Astrocyte of the spinal cord (primary cell): ENCODE measurements around the gene SPEG.
"Not testable (repeated sequence)": the region's sequence is repeated elsewhere in the genome, so short reads cannot be mapped to it uniquely, and the experiment has no call there.

Experiments used
- DNase-seq: peaks from one replicate; pipeline ENCODE4 v3.0.0; 2011; ENCODE audit warnings: low read depth, low spot score
- H3K4me3 ChIP-seq: 2 replicates; pipeline ENCODE4 v1.5.1; 2011; ENCODE audit warnings: low read depth, mild to moderate bottlenecking, low read length, moderate library complexity
- CTCF ChIP-seq: IDR thresholded peaks from 2 replicates; pipeline ENCODE4 v1.5.1; 2012; ENCODE audit warnings: low read depth, mild to moderate bottlenecking, low read length, inconsistent platforms
- in situ Hi-C: cut with HindIII; loops from 2 replicates; pipeline ENCODE4 v1.10.0; 2017; ENCODE audit warnings: low sequenced_read_pairs

The SPEG gene

GRCh38 chr2:219404954-219405353 lies 29.7 kb upstream of the SPEG start:
- H3K4me3 ChIP-seq, result no peak overlapping the region
- DNase-seq, result no peak
- in situ Hi-C loops, result no loop called here
- TF ChIP-seq CTCF, result no peak

GRCh38 chr2:219405451-219405850 lies 29.2 kb upstream of the SPEG start:
- in situ Hi-C loops, result no loop called here
- H3K4me3 ChIP-seq, result no peak overlapping the region
- DNase-seq, result no peak
- TF ChIP-seq CTCF, result peak; percentile 38

GRCh38 chr2:219405958-219406860 lies 28.4 kb upstream of the SPEG start:
- no peak for TF ChIP-seq CTCF
- no peak for DNase-seq
- H3K4me3 ChIP-seq, result no peak overlapping the region
- in situ Hi-C loops, result no loop called here

GRCh38 chr2:219406861-219407230 lies 27.8 kb upstream of the SPEG start:
- DNase-seq, result peak; percentile 84
- no peak for TF ChIP-seq CTCF
- in situ Hi-C loops, result no loop called here
- no peak overlapping the region for H3K4me3 ChIP-seq

GRCh38 chr2:219407343-219407742 lies 27.3 kb upstream of the SPEG start:
- in situ Hi-C loops, H3K4me3 ChIP-seq, DNase-seq: not testable (repeated sequence)

GRCh38 chr2:219408204-219408603 lies 26.4 kb upstream of the SPEG start:
- no peak for DNase-seq
- TF ChIP-seq CTCF, result no peak
- in situ Hi-C loops, result no loop called here
- H3K4me3 ChIP-seq, result no peak overlapping the region

GRCh38 chr2:219408631-219409030 lies 26.0 kb upstream of the SPEG start:
- in situ Hi-C loops, result no loop called here
- H3K4me3 ChIP-seq, result no peak overlapping the region
- no peak for TF ChIP-seq CTCF
- no peak for DNase-seq
